IMR-90 (cell line): ENCODE data around the gene NMNAT1. TPM values are rescaled to one million over a fixed set of nuclear protein-coding genes. Genes with fewer than 3 reads are reported as not detected.
A peak's percentile ranks its signal among the peaks of the same experiment; 100 is the strongest.

Experiments
- ATAC-seq: fragments of 200-7000 bp; cut with Tn5 transposase; 2 replicates; pipeline ENCODE4 v1.9.1; 2020; ENCODE audit warnings: low read depth, mild to moderate bottlenecking, moderate library complexity
- BruUV-seq: library from RNA; stranded (reverse); fragments of 400-500 nt; replicated peaks from 2 replicates; lab custom pipeline; 2021; lab: Mats Ljungman, UMichigan
- CTCF ChIA-PET: fragments of 300-600 bp; formaldehyde crosslinking; extraction: SDS; loops from one replicate; lab custom pipeline; 2021; ENCODE audit warnings: antibody characterized with exemption; lab: Yijun Ruan, JAX
- POLR2A ChIA-PET: fragments of 300-600 bp; sonication (Branson Sonifier 250); formaldehyde crosslinking; loops from one replicate; lab custom pipeline; 2022; ENCODE audit warnings: antibody characterized with exemption; ENCODE audit not compliant: unreplicated experiment; lab: Charles Lee
- DNase-seq: peaks from one replicate; pipeline ENCODE4 v3.0.0; 2013
- H2AFZ ChIP-seq: replicated peaks from 2 replicates; pipeline ENCODE3; 2013; ENCODE audit warnings: low read length, mild to moderate bottlenecking; ENCODE audit not compliant: poor library complexity
- H2AK5ac ChIP-seq: 2 replicates; pipeline ENCODE4 v1.6.1; 2013; ENCODE audit warnings: low read depth, low read length, inconsistent platforms
- H2AK9ac ChIP-seq: replicated peaks from 2 replicates; pipeline ENCODE3; 2013; ENCODE audit warnings: mild to moderate bottlenecking, low read depth, low read length, moderate library complexity; ENCODE audit not compliant: poor library complexity
- H2BK120ac ChIP-seq: 2 replicates; pipeline ENCODE4 v1.6.1; 2013; ENCODE audit warnings: low read depth, low read length, inconsistent platforms
- H2BK15ac ChIP-seq: 3 replicates; pipeline ENCODE4 v1.6.1; 2013; ENCODE audit warnings: low read depth, low read length, inconsistent platforms
- H2BK20ac ChIP-seq: 2 replicates; pipeline ENCODE4 v1.6.1; 2013; ENCODE audit warnings: low read depth, mild to moderate bottlenecking, inconsistent platforms, low read length, moderate library complexity
- H2BK5ac ChIP-seq: 2 replicates; pipeline ENCODE4 v1.6.1; 2013; ENCODE audit warnings: mild to moderate bottlenecking, low read depth, low read length, inconsistent platforms; ENCODE audit not compliant: poor library complexity, severe bottlenecking
- H3K14ac ChIP-seq: replicated peaks from 2 replicates; pipeline ENCODE4 v1.6.1; 2013; ENCODE audit warnings: low read depth, low read length, inconsistent platforms
- H3K18ac ChIP-seq: 2 replicates; pipeline ENCODE4 v1.6.1; 2013; ENCODE audit warnings: low read depth, low read length, control low read depth
- H3K23ac ChIP-seq: 2 replicates; pipeline ENCODE4 v1.6.1; 2013; ENCODE audit warnings: low read depth, low read length, inconsistent platforms
- H3K27ac ChIP-seq: 2 replicates; pipeline ENCODE4 v1.5.1; 2013; ENCODE audit warnings: mild to moderate bottlenecking, control low read depth, low read length; ENCODE audit not compliant: insufficient read depth
- H3K27me3 ChIP-seq: 2 replicates; pipeline ENCODE4 v1.6.1; 2013; ENCODE audit warnings: low read length; ENCODE audit not compliant: control insufficient read depth, insufficient read depth
- H3K36me3 ChIP-seq: 2 replicates; pipeline ENCODE4 v1.6.1; 2013; ENCODE audit warnings: low read length, mixed read lengths; ENCODE audit not compliant: control insufficient read depth, insufficient read depth
- H3K4ac ChIP-seq: 2 replicates; pipeline ENCODE4 v1.6.1; 2013; ENCODE audit warnings: low read depth, low read length, inconsistent platforms
- H3K4me1 ChIP-seq: 2 replicates; pipeline ENCODE4 v1.6.1; 2013; ENCODE audit warnings: low read length, mixed read lengths; ENCODE audit not compliant: control insufficient read depth, insufficient read depth
- H3K4me2 ChIP-seq: 2 replicates; pipeline ENCODE4 v1.6.1; 2013; ENCODE audit warnings: low read depth, mild to moderate bottlenecking, control low read depth, low read length, moderate library complexity
- H3K4me3 ChIP-seq: 2 replicates; pipeline ENCODE4 v1.5.1; 2013; ENCODE audit warnings: low read depth, mild to moderate bottlenecking, control low read depth, low read length, moderate library complexity; ENCODE audit not compliant: insufficient read depth
- H3K56ac ChIP-seq: 2 replicates; pipeline ENCODE4 v1.6.1; 2013; ENCODE audit warnings: low read length, inconsistent platforms; ENCODE audit not compliant: insufficient read depth; ENCODE audit errors: extremely low read depth
- H3K79me1 ChIP-seq, 2 experiments: 2 replicates each; pipeline ENCODE4 v1.6.1; 2013; ENCODE audit warnings: low read length in 2 of 2, inconsistent platforms in 1 of 2, low read depth in 1 of 2
- H3K9ac ChIP-seq: 2 replicates; pipeline ENCODE4 v1.6.1; 2013; ENCODE audit warnings: low read depth, low read length, control low read depth
- H3K9me1 ChIP-seq: 2 replicates; pipeline ENCODE4 v1.6.1; 2013; ENCODE audit warnings: low read length, inconsistent platforms; ENCODE audit not compliant: insufficient read depth
- H3K9me3 ChIP-seq: 2 replicates; pipeline ENCODE4 v1.6.1; 2013; ENCODE audit warnings: low read length; ENCODE audit not compliant: control insufficient read depth, insufficient read depth
- H4K20me1 ChIP-seq: 2 replicates; pipeline ENCODE4 v1.6.1; 2013; ENCODE audit warnings: low read length, inconsistent platforms; ENCODE audit not compliant: insufficient read depth
- H4K5ac ChIP-seq: 2 replicates; pipeline ENCODE4 v1.6.1; 2013; ENCODE audit warnings: mild to moderate bottlenecking, low read depth, low read length, control low read depth
- H4K8ac ChIP-seq, 2 experiments: 2 replicates each; pipeline ENCODE4 v1.6.1; 2013; ENCODE audit warnings: low read depth in 2 of 2, low read length in 2 of 2, control low read depth in 1 of 2, inconsistent platforms in 1 of 2
- H4K91ac ChIP-seq: 2 replicates; pipeline ENCODE4 v1.6.1; 2013; ENCODE audit warnings: low read depth, low read length, inconsistent platforms; ENCODE audit not compliant: insufficient read depth
- BHLHE40 ChIP-seq: fragments of 150-350 bp; IDR thresholded peaks from 2 replicates; pipeline ENCODE4 v1.6.1; 2016; ENCODE audit warnings: mild to moderate bottlenecking, low read depth, low read length
- CEBPB ChIP-seq: IDR thresholded peaks from 2 replicates; pipeline ENCODE4 v1.6.1; 2012; ENCODE audit warnings: low read depth, low read length, improper control_type of control experiment
- CHD1 ChIP-seq: IDR thresholded peaks from 2 replicates; pipeline ENCODE4 v1.6.1; 2012; ENCODE audit warnings: low read depth, low read length, improper control_type of control experiment
- FOS ChIP-seq: fragments of 150-350 bp; IDR thresholded peaks from 2 replicates; pipeline ENCODE4 v1.6.1; 2016; ENCODE audit warnings: low read depth, low read length
- MAZ ChIP-seq: IDR thresholded peaks from 2 replicates; pipeline ENCODE4 v1.6.1; 2012; ENCODE audit warnings: low read depth, mild to moderate bottlenecking, low read length, improper control_type of control experiment, moderate library complexity, borderline replicate concordance
- NFE2L2 ChIP-seq: fragments of 150-350 bp; IDR thresholded peaks from 2 replicates; pipeline ENCODE4 v1.6.1; 2016; ENCODE audit warnings: low read depth, mild to moderate bottlenecking, low read length
- POLR2A ChIP-seq: IDR thresholded peaks from 2 replicates; pipeline ENCODE4 v1.6.1; 2012; ENCODE audit warnings: mild to moderate bottlenecking, low read depth, low read length
- RAD21 ChIP-seq: IDR thresholded peaks from 2 replicates; pipeline ENCODE4 v1.6.1; 2012; ENCODE audit warnings: low read length, improper control_type of control experiment
- WGBS, 2 experiments: methylation state at CpG; one replicate each; pipeline versions ENCODE4 v1.1.5 to v1.1.7; 2013; ENCODE audit warnings: missing lambda C conversion rate in 2 of 2; ENCODE audit not compliant: insufficient read length in 1 of 2; ENCODE audit errors: extremely low coverage in 2 of 2; 5-methylcytosine and 5-hydroxymethylcytosine counted together
- dilution Hi-C: fragments of 300-500 bp; cut with HindIII; formaldehyde crosslinking; loops from one replicate; pipeline ENCODE4 v1.14.3; 2018; ENCODE audit warnings: low sequenced_read_pairs; ENCODE audit not compliant: unreplicated experiment
- in situ Hi-C: fragments of 300-500 bp; cut with MboI; formaldehyde crosslinking; loops from 3 replicates; pipeline ENCODE4 v1.14.3; 2019; ENCODE audit warnings: low sequenced_read_pairs, inconsistent platforms, mixed read lengths
- intact Hi-C: fragments of 100-400 bp; cut with micrococcal nuclease; formaldehyde crosslinking; loops from 2 replicates; pipeline ENCODE4 v1.10.0; 2022
- polyA plus RNA-seq, 3 experiments: library from polyadenylated mRNA; depleted of rRNA; stranded (reverse); fragments of >200 nt; gene quantifications; 2 replicates each; pipeline ENCODE4 v1.2.3, GENCODE V29; 2012; ENCODE audit warnings: low replicate concordance in 1 of 3
- total RNA-seq: library from RNA; depleted of rRNA; stranded (reverse); fragments of >200 nt; gene quantifications from 2 replicates; pipeline ENCODE4 v1.2.3, GENCODE V29; 2012
- TF ChIP-seq, protein P1 (sequence below): fragments of 150-350 bp; IDR thresholded peaks from 2 replicates; pipeline ENCODE4 v1.6.1; 2016; ENCODE audit warnings: low read depth, mild to moderate bottlenecking, low read length, moderate library complexity, borderline replicate concordance

The NMNAT1 gene
- total and polyA plus RNA-seq, 2 of the 4 experiments (the other 2 are of a cell fraction) = 9.1 to 11.7 TPM

- POLR2A ChIA-PET = no interaction called here
Measured at GRCh38 chr1:9929431-9930385, 13.6 kb upstream of the NMNAT1 start.

More at GRCh38 chr1:9929431-9930385, 13.6 kb upstream of the NMNAT1 start:
- dilution Hi-C loops = no loop called here
- no peak overlapping the region for H2BK5ac ChIP-seq
- ATAC-seq (no peak), DNase-seq (no peak)
- H4K91ac ChIP-seq = no peak overlapping the region
- H4K20me1 ChIP-seq = no peaks in the 10 kb centered on the region
- peaks cover 13% of the 10 kb centered on the region for H3K36me3 ChIP-seq
- no peak overlapping the region for H3K18ac ChIP-seq
- H2BK120ac ChIP-seq = no peak overlapping the region
- no peak overlapping the region for H4K5ac ChIP-seq
- H3K27me3 ChIP-seq = no peaks in the 10 kb centered on the region
- H3K9me3 ChIP-seq = no peaks in the 10 kb centered on the region
- no peak overlapping the region for H2BK20ac ChIP-seq
- TF ChIP-seq RAD21 (no peak), CHD1 (no peak), CEBPB (peak; percentile 29; the same call in 1 of the 2 replicates), MAZ (no peak), FOS (no peak), BHLHE40 (no peak), POLR2A (no peak), NFE2L2 (no peak)
- TF ChIP-seq, protein P1, sequence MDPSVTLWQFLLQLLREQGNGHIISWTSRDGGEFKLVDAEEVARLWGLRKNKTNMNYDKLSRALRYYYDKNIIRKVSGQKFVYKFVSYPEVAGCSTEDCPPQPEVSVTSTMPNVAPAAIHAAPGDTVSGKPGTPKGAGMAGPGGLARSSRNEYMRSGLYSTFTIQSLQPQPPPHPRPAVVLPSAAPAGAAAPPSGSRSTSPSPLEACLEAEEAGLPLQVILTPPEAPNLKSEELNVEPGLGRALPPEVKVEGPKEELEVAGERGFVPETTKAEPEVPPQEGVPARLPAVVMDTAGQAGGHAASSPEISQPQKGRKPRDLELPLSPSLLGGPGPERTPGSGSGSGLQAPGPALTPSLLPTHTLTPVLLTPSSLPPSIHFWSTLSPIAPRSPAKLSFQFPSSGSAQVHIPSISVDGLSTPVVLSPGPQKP = no peak
- no peak overlapping the region for H3K9ac ChIP-seq
- H3K4me1 ChIP-seq = no peaks in the 10 kb centered on the region
- H3K9me1 ChIP-seq = no peaks in the 10 kb centered on the region
- H3K27ac ChIP-seq = no peak overlapping the region
- H2AK9ac ChIP-seq = no peak overlapping the region
- WGBS, 2 experiments = 82 to 100% methylated on average over 1 to 5 of the region's 15 CpGs
- no peak overlapping the region for H2AFZ ChIP-seq
- no peak overlapping the region for H3K4ac ChIP-seq
- CTCF ChIA-PET = interaction anchor here (0.8 kb wide), 1 partner anchor 21 kb away, joined by 3 read pairs; no protein-coding TSS in a partner anchor
- no peak overlapping the region for H3K4me2 ChIP-seq
- no peak overlapping the region for H3K14ac ChIP-seq
- TSS peak; percentile 33 for BruUV-seq
- H3K79me1 ChIP-seq = no peaks in the 10 kb centered on the region
- no peak overlapping the region for H3K56ac ChIP-seq
- no peak overlapping the region for H2BK15ac ChIP-seq
- in situ Hi-C loops = no loop called here
- H3K4me3 ChIP-seq = no peak overlapping the region
- intact Hi-C loops = no loop called here
- H2AK5ac ChIP-seq = no peak overlapping the region
- no peak overlapping the region for H3K23ac ChIP-seq
- H4K8ac ChIP-seq = no peak overlapping the region
